T-helper 2 cell treated with Interferon-gamma antibody and Interleukin-4, amounts not matched to agents 5 μg/mL and 100 μg/mL, for 36 hours (primary cell): ENCODE measurements around the gene APBA2.
A peak's percentile ranks its signal among the peaks of the same experiment; 100 is the strongest.

Experiments
- DNase-seq: peaks from one replicate; pipeline ENCODE4 v3.0.0; 2021; ENCODE audit warnings: low spot score
- H3K27ac Mint-ChIP-seq: one replicate; pipeline ENCODE4 v1.8.0; 2021; ENCODE audit warnings: mild to moderate bottlenecking, mixed read lengths
- H3K27me3 Mint-ChIP-seq: one replicate; pipeline ENCODE4 v1.8.0; 2021; ENCODE audit warnings: low read depth, mixed read lengths
- H3K36me3 Mint-ChIP-seq: one replicate; pipeline ENCODE4 v1.8.0; 2021; ENCODE audit warnings: low read depth, mixed read lengths
- H3K4me1 Mint-ChIP-seq: one replicate; pipeline ENCODE4 v1.8.0; 2021; ENCODE audit warnings: low read depth, mixed read lengths
- H3K4me3 Mint-ChIP-seq: one replicate; pipeline ENCODE4 v1.8.0; 2022; ENCODE audit warnings: mild to moderate bottlenecking, moderate library complexity, mixed read lengths
- H3K9me3 Mint-ChIP-seq: one replicate; pipeline ENCODE4 v1.8.0; 2021; ENCODE audit warnings: mixed read lengths

APBA2 gene

GRCh38 chr15:28896951-28897350, 11.2 kb downstream of the APBA2 start:
- Mint-ChIP-seq H3K4me3 (no peak overlapping the region), H3K36me3 (no peaks in the 10 kb centered on the region), H3K9me3 (no peaks in the 10 kb centered on the region), H3K27ac (no peak overlapping the region), H3K4me1 (no peaks in the 10 kb centered on the region), H3K27me3 (peaks cover 2% of the 10 kb centered on the region)
- no peak for DNase-seq

- Mint-ChIP-seq H3K4me3 (no peak overlapping the region), H3K27ac (no peak overlapping the region), H3K36me3 (no peaks in the 10 kb centered on the region), H3K27me3 (peaks cover 2% of the 10 kb centered on the region), H3K4me1 (no peaks in the 10 kb centered on the region), H3K9me3 (no peaks in the 10 kb centered on the region)
- DNase-seq = no peak
Observed at GRCh38 chr15:28897861-28898585, 12.2 kb downstream of the APBA2 start.

- Mint-ChIP-seq H3K4me3 (no peak overlapping the region), H3K4me1 (peaks cover 2% of the 10 kb centered on the region), H3K27me3 (peaks cover 2% of the 10 kb centered on the region), H3K9me3 (no peaks in the 10 kb centered on the region), H3K36me3 (no peaks in the 10 kb centered on the region), H3K27ac (no peak overlapping the region)
- DNase-seq = no peak
Observed at GRCh38 chr15:28899061-28899738, 13.4 kb downstream of the APBA2 start.

GRCh38 chr15:28900041-28900891, 14.5 kb downstream of the APBA2 start:
- peaks cover 6% of the 10 kb centered on the region for H3K27me3 Mint-ChIP-seq
- no peak overlapping the region for H3K27ac Mint-ChIP-seq
- DNase-seq = no peak
- H3K9me3 Mint-ChIP-seq = no peaks in the 10 kb centered on the region
- H3K4me1 Mint-ChIP-seq = peaks cover 4% of the 10 kb centered on the region
- no peaks in the 10 kb centered on the region for H3K36me3 Mint-ChIP-seq
- no peak overlapping the region for H3K4me3 Mint-ChIP-seq

GRCh38 chr15:28900892-28901586, 15.3 kb downstream of the APBA2 start:
- Mint-ChIP-seq H3K27ac (no peak overlapping the region), H3K4me1 (peaks cover 4% of the 10 kb centered on the region), H3K4me3 (no peak overlapping the region), H3K36me3 (no peaks in the 10 kb centered on the region), H3K9me3 (no peaks in the 10 kb centered on the region), H3K27me3 (peaks cover 9% of the 10 kb centered on the region)
- DNase-seq = no peak

- no peak for DNase-seq
- no peak overlapping the region for H3K4me3 Mint-ChIP-seq
- peaks cover 9% of the 10 kb centered on the region for H3K27me3 Mint-ChIP-seq
- H3K36me3 Mint-ChIP-seq = no peaks in the 10 kb centered on the region
- H3K4me1 Mint-ChIP-seq = peaks cover 4% of the 10 kb centered on the region
- no peaks in the 10 kb centered on the region for H3K9me3 Mint-ChIP-seq
- H3K27ac Mint-ChIP-seq = no peak overlapping the region
Observed at GRCh38 chr15:28901587-28901980, 15.8 kb downstream of the APBA2 start.

- Mint-ChIP-seq H3K27ac (no peak overlapping the region), H3K9me3 (no peaks in the 10 kb centered on the region), H3K4me1 (peaks cover 4% of the 10 kb centered on the region), H3K36me3 (no peaks in the 10 kb centered on the region), H3K27me3 (peaks cover 7% of the 10 kb centered on the region), H3K4me3 (no peak overlapping the region)
- no peak for DNase-seq
Observed at GRCh38 chr15:28901987-28902745, 16.4 kb downstream of the APBA2 start.

GRCh38 chr15:28902856-28903255, 17.1 kb downstream of the APBA2 start:
- no peaks in the 10 kb centered on the region for H3K36me3 Mint-ChIP-seq
- no peak for DNase-seq
- H3K27ac Mint-ChIP-seq = no peak overlapping the region
- peaks cover 7% of the 10 kb centered on the region for H3K27me3 Mint-ChIP-seq
- H3K9me3 Mint-ChIP-seq = no peaks in the 10 kb centered on the region
- H3K4me3 Mint-ChIP-seq = no peak overlapping the region
- H3K4me1 Mint-ChIP-seq = peaks cover 4% of the 10 kb centered on the region

GRCh38 chr15:28903555-28903954, 17.8 kb downstream of the APBA2 start:
- no peak for DNase-seq
- Mint-ChIP-seq H3K27ac (no peak overlapping the region), H3K27me3 (peaks cover 7% of the 10 kb centered on the region), H3K4me3 (no peak overlapping the region), H3K36me3 (no peaks in the 10 kb centered on the region), H3K4me1 (peaks cover 4% of the 10 kb centered on the region), H3K9me3 (no peaks in the 10 kb centered on the region)

- DNase-seq = no peak
- peaks cover 4% of the 10 kb centered on the region for H3K4me1 Mint-ChIP-seq
- no peak overlapping the region for H3K4me3 Mint-ChIP-seq
- H3K9me3 Mint-ChIP-seq = no peaks in the 10 kb centered on the region
- peaks cover 7% of the 10 kb centered on the region for H3K27me3 Mint-ChIP-seq
- peak overlapping the region; percentile 26 for H3K27ac Mint-ChIP-seq
- H3K36me3 Mint-ChIP-seq = no peaks in the 10 kb centered on the region
Observed at GRCh38 chr15:28904003-28904402, 18.2 kb downstream of the APBA2 start.

- H3K4me1 Mint-ChIP-seq = peaks cover 4% of the 10 kb centered on the region
- no peak overlapping the region for H3K4me3 Mint-ChIP-seq
- H3K27me3 Mint-ChIP-seq = peaks cover 7% of the 10 kb centered on the region
- no peak for DNase-seq
- H3K9me3 Mint-ChIP-seq = no peaks in the 10 kb centered on the region
- no peaks in the 10 kb centered on the region for H3K36me3 Mint-ChIP-seq
- H3K27ac Mint-ChIP-seq = no peak overlapping the region
Observed at GRCh38 chr15:28904541-28905315, 19.0 kb downstream of the APBA2 start.

- Mint-ChIP-seq H3K27ac (no peak overlapping the region), H3K27me3 (peaks cover 7% of the 10 kb centered on the region), H3K36me3 (no peaks in the 10 kb centered on the region), H3K9me3 (no peaks in the 10 kb centered on the region), H3K4me1 (peaks cover 4% of the 10 kb centered on the region), H3K4me3 (no peak overlapping the region)
- DNase-seq = no peak
Observed at GRCh38 chr15:28907338-28907960, 21.7 kb downstream of the APBA2 start.
